Central memory CD8-positive, alpha-beta T cell (primary cell): ENCODE data around the gene MAP3K4.
A peak's percentile ranks its signal among the peaks of the same experiment; 100 is the strongest.

ENCODE experiments used
- ATAC-seq: fragments of 150-1000 bp; cut with Tn5 transposase; replicated peaks from 2 replicates; pipeline ENCODE4 v1.10.0; 2022; ENCODE audit warnings: mild to moderate bottlenecking, moderate FRiP score, moderate number of reproducible peaks; ENCODE audit not compliant: poor library complexity, severe bottlenecking; ENCODE audit errors: extremely low read depth
- DNase-seq, 2 donors: peaks; one replicate each; pipeline ENCODE4 v3.0.0; 2021; ENCODE audit warnings: low spot score in 2 of 2
- H3K27ac Mint-ChIP-seq: one replicate; pipeline ENCODE4 v1.8.0; 2022; ENCODE audit warnings: low read depth, mild to moderate bottlenecking, moderate library complexity, mixed read lengths
- H3K27me3 Mint-ChIP-seq: one replicate; pipeline ENCODE4 v1.8.0; 2022; ENCODE audit warnings: mixed read lengths
- H3K36me3 Mint-ChIP-seq: one replicate; pipeline ENCODE4 v1.8.0; 2022; ENCODE audit warnings: mild to moderate bottlenecking, moderate library complexity, mixed read lengths; ENCODE audit not compliant: insufficient read depth
- H3K4me1 Mint-ChIP-seq: one replicate; pipeline ENCODE4 v1.8.0; 2022; ENCODE audit warnings: mixed read lengths
- H3K4me3 Mint-ChIP-seq: one replicate; pipeline ENCODE4 v1.8.0; 2022; ENCODE audit warnings: mild to moderate bottlenecking, moderate library complexity, mixed read lengths
- H3K9me3 Mint-ChIP-seq: one replicate; pipeline ENCODE4 v1.8.0; 2022; ENCODE audit warnings: mixed read lengths

Gene MAP3K4

DNA sequence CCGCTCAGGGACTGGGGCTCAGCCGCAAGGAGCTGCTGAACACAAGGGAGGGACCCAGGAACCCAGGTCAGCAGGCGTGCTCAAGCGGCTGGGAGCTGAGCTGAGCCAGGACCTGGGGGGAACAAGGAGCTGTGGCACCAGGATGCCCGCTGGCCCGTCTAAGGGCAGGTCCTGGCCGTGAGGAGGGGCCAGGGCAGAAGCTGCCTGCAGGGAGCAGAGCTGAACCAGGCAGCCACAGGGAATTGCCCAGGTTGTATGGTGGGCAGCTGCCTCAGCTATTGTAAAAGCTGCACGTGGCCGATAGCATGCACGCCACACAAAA, 148.9 kb downstream of the MAP3K4 start:
- H3K36me3 Mint-ChIP-seq, result peaks cover 6% of the 10 kb centered on the region
- no peak overlapping the region for H3K4me3 Mint-ChIP-seq
- DNase-seq, result no peak
- no peaks in the 10 kb centered on the region for H3K27me3 Mint-ChIP-seq
- H3K27ac Mint-ChIP-seq, result peak overlapping the region; percentile 38
- H3K9me3 Mint-ChIP-seq, result no peaks in the 10 kb centered on the region
- ATAC-seq, result no peak
- no peaks in the 10 kb centered on the region for H3K4me1 Mint-ChIP-seq

- no peak for DNase-seq
- no peaks in the 10 kb centered on the region for H3K4me1 Mint-ChIP-seq
- H3K9me3 Mint-ChIP-seq, result no peaks in the 10 kb centered on the region
- ATAC-seq, result no peak
- no peak overlapping the region for H3K4me3 Mint-ChIP-seq
- H3K36me3 Mint-ChIP-seq, result peaks cover 7% of the 10 kb centered on the region
- no peaks in the 10 kb centered on the region for H3K27me3 Mint-ChIP-seq
- no peak overlapping the region for H3K27ac Mint-ChIP-seq
Observed at GRCh38 chr6:161141173-161141572, 149.6 kb downstream of the MAP3K4 start.

GRCh38 chr6:161142957-161143296, 151.4 kb downstream of the MAP3K4 start:
- H3K27ac Mint-ChIP-seq, result no peak overlapping the region
- no peak for DNase-seq
- H3K27me3 Mint-ChIP-seq, result no peaks in the 10 kb centered on the region
- H3K36me3 Mint-ChIP-seq, result peaks cover 9% of the 10 kb centered on the region
- no peak overlapping the region for H3K4me3 Mint-ChIP-seq
- no peaks in the 10 kb centered on the region for H3K9me3 Mint-ChIP-seq
- H3K4me1 Mint-ChIP-seq, result no peaks in the 10 kb centered on the region
- no peak for ATAC-seq

DNA sequence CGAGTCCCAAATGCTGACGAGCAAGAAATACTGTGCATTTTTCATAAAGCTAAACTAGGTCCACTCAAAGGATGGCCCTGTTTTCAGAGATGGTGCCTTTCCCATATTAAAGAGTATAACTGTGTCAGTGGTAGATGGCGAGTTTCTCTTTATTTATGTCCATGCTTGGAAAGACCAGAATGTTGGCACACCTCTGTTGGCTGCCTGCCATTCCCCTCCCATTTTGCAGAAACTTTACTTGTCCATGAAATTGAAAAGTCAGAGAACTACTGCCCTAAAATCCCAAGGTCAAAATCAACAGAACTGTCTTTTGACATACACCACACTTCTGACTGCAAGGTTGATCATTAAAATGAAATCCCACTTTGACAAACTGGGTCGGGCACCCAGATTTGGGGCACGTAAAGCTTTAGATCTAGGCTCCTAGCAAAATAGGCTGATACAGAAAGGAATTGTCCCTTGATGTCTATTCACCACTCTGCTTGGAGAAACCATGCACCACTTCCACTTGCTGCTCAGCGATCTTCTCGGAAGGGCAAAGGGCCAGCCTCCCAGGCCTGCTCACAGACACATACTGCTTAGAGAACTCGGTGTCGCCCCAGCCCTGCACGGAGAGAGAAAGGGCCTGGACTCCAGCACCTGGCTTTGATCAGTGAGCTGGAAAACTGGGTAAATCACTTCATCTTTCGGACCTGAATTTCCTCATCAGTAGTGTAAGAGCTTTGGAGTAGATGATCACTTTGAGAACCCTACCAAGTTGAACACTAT, 152.3 kb downstream of the MAP3K4 start:
- Mint-ChIP-seq H3K27me3 (no peaks in the 10 kb centered on the region), H3K4me3 (no peak overlapping the region), H3K9me3 (no peaks in the 10 kb centered on the region), H3K36me3 (peaks cover 9% of the 10 kb centered on the region), H3K4me1 (no peaks in the 10 kb centered on the region), H3K27ac (no peak overlapping the region)
- ATAC-seq, result no peak
- DNase-seq, result no peak

GRCh38 chr6:161150136-161150535, 158.6 kb downstream of the MAP3K4 start:
- H3K36me3 Mint-ChIP-seq, result peaks cover 9% of the 10 kb centered on the region
- no peaks in the 10 kb centered on the region for H3K27me3 Mint-ChIP-seq
- ATAC-seq, result no peak
- H3K9me3 Mint-ChIP-seq, result no peaks in the 10 kb centered on the region
- DNase-seq, result no peak
- H3K4me3 Mint-ChIP-seq, result no peak overlapping the region
- H3K4me1 Mint-ChIP-seq, result no peaks in the 10 kb centered on the region
- H3K27ac Mint-ChIP-seq, result peak overlapping the region; percentile 17

DNA sequence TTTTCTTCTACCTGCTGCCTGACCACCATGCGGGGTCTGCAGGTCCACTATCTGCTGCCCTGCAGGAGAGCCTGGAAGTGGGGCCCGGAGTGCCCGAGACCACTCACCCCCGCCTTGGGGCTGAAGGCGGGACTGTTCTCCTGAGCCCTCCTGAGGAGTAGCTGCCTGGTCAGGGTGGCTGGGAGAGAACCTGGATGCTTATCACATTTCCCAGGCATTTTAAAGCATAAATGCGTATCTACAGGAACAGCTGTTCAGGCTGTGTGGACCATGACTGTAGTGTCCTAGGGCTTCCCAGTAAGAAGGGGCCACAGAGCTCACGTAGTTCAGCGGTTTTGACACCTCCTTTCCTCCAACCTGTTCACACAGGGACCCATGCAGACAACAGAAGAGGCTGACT, 159.0 kb downstream of the MAP3K4 start:
- no peak overlapping the region for H3K27ac Mint-ChIP-seq
- no peaks in the 10 kb centered on the region for H3K9me3 Mint-ChIP-seq
- H3K4me3 Mint-ChIP-seq, result no peak overlapping the region
- DNase-seq, result no peak
- H3K27me3 Mint-ChIP-seq, result no peaks in the 10 kb centered on the region
- ATAC-seq, result no peak
- H3K4me1 Mint-ChIP-seq, result no peaks in the 10 kb centered on the region
- H3K36me3 Mint-ChIP-seq, result peaks cover 9% of the 10 kb centered on the region

- no peaks in the 10 kb centered on the region for H3K27me3 Mint-ChIP-seq
- H3K27ac Mint-ChIP-seq, result no peak overlapping the region
- peaks cover 8% of the 10 kb centered on the region for H3K36me3 Mint-ChIP-seq
- no peak overlapping the region for H3K4me3 Mint-ChIP-seq
- no peaks in the 10 kb centered on the region for H3K4me1 Mint-ChIP-seq
- H3K9me3 Mint-ChIP-seq, result no peaks in the 10 kb centered on the region
- ATAC-seq, result no peak
- no peak for DNase-seq
Observed at GRCh38 chr6:161151059-161151645, 159.6 kb downstream of the MAP3K4 start.

DNA sequence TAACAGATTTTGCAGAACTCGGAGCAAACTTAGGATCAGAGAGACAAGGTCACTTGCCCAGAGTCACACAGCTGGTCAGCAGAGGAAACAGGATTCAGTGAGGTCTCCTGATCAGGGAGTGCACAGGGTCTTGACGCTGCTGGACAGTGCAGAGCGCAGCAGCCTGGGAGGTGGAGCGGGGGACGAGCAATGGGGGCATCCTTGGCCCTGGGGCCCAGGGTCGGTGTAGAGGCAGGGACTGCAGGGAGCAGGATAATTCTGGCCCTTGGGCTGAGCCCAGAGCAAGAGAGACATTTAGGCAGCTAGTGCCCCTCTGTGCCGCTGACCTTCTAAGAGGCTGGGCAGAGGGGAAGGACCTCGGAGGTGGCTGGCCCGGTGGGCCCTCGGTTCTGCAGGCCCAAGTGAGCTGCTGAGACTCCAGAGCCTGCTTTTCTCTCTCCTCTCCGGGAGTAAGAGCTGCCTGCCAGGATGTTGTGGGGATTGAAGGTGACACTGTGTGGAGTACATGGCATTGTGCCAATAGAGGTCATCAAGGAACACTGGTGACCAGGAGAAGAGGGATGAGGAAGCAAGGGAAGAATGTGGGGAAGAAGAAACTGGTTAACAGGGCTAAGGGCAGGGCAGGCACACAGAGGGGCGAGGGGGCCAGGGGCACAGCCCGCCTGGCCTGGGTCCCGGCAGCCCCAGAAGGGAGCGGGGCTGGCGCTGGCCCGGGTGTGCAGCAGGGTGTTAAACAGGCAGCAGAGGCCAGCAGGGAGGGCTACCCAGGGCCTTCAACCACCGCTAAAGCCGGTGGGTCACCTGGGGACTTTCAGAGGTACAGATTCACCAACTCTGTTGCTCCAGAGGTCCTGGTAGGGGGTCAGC, 160.3 kb downstream of the MAP3K4 start:
- Mint-ChIP-seq H3K9me3 (no peaks in the 10 kb centered on the region), H3K4me1 (no peaks in the 10 kb centered on the region), H3K27ac (peak overlapping the region; percentile 52), H3K27me3 (no peaks in the 10 kb centered on the region), H3K36me3 (peaks cover 6% of the 10 kb centered on the region), H3K4me3 (no peak overlapping the region)
- DNase-seq (no peak), ATAC-seq (no peak)

DNA sequence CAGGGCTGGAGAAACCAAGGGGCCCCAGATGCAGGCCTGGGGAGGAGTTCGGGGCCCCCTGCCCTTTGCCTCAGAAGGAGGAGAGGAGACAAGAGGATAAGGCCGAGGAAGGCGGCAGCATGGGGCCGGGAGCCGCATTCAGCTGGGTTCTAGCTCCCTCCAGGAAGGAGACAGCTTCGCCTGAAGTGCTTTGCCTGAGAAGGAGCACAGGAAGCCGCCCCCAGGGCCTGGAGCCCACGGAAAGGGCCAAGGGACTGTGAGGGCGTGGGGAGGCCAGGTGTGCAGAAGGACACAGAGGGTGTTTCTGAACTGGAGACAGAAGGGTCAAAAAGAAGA, 160.9 kb downstream of the MAP3K4 start:
- no peak for ATAC-seq
- DNase-seq, result no peak
- Mint-ChIP-seq H3K4me3 (no peak overlapping the region), H3K27me3 (no peaks in the 10 kb centered on the region), H3K27ac (peak overlapping the region; percentile 52), H3K36me3 (peaks cover 6% of the 10 kb centered on the region), H3K4me1 (no peaks in the 10 kb centered on the region), H3K9me3 (no peaks in the 10 kb centered on the region)

DNA sequence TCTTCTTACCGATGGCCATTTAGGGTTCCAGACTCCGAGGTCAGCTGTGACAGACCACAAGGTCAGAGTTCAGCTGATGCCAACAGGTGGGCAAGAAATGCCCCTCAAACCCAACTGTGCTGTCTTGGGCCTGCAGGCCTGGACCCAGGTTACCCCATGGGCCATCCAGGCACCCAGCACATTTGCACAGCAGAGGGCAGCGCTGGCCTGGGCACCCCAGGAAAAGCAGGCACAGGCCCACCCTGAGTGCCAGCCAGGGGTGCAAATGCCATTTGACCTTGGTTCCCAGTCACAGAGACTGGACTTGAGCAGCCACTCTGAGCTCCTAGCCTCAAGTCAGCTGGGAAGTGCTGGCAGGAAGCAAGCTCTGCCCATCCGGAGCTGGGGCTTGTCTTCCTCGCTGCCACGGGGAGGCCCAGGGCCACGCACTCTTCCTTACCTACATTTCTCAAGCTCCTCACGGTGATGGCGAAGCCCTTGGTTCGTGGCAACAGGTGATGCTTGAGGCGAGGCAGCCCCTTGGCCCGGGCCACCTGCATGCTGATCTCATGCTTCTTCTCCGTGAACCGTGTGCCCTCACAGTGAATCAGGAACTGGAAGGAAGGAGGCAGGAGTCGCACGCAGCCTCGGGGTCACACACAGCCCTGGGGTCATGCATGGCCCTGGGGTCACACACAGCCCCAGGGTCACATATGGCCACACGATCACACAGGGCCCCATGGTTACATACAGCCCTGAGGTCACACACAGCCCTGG, 161.5 kb downstream of the MAP3K4 start:
- DNase-seq (no peak), ATAC-seq (no peak)
- Mint-ChIP-seq H3K36me3 (peaks cover 4% of the 10 kb centered on the region), H3K27ac (peak overlapping the region; percentile 52), H3K4me3 (no peak overlapping the region), H3K4me1 (peaks cover 1% of the 10 kb centered on the region), H3K27me3 (no peaks in the 10 kb centered on the region), H3K9me3 (peaks cover 3% of the 10 kb centered on the region)

- H3K4me3 Mint-ChIP-seq, result no peak overlapping the region
Observed at GRCh38 chr6:161153725-161154124, 162.2 kb downstream of the MAP3K4 start.

DNA sequence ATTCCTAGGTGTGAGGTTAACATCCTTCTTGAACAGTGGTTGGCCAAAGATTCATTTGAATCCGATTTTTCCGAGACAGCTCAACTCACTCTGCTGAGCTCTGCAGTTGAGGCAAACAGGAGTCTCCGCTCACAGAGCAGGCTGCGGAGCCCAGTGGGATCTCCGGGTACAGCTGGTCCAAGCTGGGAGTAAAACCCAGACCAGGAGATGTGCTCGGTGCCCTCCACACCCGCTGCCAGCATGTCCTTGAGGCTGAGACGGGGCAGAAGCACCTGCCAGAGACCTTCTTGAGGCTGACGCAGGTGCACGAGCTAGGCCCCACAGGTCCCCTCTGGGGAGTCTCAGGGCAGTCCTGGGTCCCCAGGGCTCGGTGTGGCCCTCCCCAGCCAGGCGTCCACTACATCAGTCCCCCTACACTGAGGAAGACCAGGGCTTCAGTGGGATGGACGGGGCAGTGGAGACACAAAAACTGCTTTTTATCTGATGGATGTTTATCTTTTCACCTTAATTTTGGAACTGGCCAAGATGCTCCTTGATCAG, 163.3 kb downstream of the MAP3K4 start:
- Mint-ChIP-seq H3K27ac (no peak overlapping the region), H3K9me3 (peaks cover 7% of the 10 kb centered on the region), H3K4me1 (peaks cover 4% of the 10 kb centered on the region), H3K27me3 (no peaks in the 10 kb centered on the region), H3K36me3 (peaks cover 4% of the 10 kb centered on the region), H3K4me3 (no peak overlapping the region)
- DNase-seq, result no peak
- ATAC-seq, result no peak

More at GRCh38 chr6:161153725-161154124, 162.2 kb downstream of the MAP3K4 start:
- H3K9me3 Mint-ChIP-seq, result peaks cover 7% of the 10 kb centered on the region
- no peaks in the 10 kb centered on the region for H3K27me3 Mint-ChIP-seq
- ATAC-seq (no peak), DNase-seq (no peak)
- peaks cover 4% of the 10 kb centered on the region for H3K36me3 Mint-ChIP-seq
- peaks cover 4% of the 10 kb centered on the region for H3K4me1 Mint-ChIP-seq
- H3K27ac Mint-ChIP-seq, result no peak overlapping the region
